GM18858 (cell line): ENCODE results near the gene SLC22A16.

ENCODE experiments used
- ATAC-seq: cut with Tn5 transposase; IDR thresholded peaks from one replicate; pipeline ENCODE4 v1.9.1; 2021; ENCODE audit not compliant: unreplicated experiment

The SLC22A16 gene

DNA sequence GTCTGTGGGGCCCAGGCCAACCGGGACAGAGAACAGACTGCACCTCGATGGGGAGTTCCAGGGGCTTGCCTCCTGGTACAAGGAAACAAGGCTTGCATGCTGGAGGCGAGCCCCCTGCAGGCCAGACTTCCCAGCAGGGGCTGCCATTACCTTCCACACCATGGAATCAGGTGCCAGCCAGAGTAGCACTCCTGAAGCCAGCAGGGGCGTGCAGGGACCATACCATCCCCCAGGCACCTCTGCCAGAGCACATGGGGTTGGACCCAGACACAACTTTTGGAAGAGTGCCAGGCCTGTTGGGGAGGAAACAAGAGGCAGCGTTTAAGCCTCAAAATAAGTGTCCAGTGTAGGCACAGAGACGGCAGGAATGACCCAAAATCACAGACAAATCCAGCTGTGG, 67.5 kb downstream of the SLC22A16 start:
- no peak for ATAC-seq

DNA sequence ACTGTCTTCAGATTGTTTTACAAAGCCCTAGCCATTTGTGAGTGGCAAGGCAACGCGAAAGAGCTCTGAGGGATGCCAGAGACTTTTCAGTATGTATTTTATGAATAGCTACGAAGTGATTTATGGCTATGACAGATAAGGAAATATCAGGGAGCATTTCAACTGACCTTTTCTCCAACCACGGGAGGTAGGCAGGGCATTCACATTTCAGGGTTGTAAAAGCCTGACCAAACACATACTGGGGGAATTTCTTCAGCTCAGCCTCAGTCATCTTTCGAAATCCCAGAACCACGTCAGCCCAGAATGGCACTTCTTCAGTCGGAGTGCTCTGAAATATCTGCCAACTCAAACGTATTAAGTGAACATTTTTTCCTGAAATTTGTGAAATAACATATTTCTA, 71.8 kb downstream of the SLC22A16 start:
- no peak for ATAC-seq

DNA sequence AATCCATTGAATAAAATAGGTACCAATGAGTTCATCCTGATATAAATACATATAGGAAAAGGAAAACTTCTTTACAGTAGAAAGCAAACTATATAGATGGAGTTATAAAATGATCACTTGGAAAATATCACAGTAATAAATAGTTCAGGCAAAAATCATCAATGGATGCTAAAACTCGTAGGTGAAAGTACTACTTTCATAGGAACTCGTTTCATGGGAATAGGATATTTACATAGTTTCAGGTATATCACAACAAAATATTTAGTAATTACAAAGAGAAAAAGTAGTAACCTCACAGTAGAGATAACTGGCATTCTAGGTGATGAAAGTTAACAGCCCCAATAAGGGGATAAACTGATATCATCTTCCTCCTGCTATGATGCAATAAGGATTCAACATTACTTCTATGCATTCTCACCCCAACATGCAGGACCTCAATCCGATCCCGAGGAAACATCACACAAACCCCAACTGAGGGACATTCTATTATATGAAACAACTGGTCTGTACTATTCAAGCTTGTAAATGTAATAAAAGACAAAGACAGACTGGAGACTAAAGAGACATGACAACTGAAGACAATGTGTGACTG, 74.7 kb downstream of the SLC22A16 start:
- no peak for ATAC-seq

DNA sequence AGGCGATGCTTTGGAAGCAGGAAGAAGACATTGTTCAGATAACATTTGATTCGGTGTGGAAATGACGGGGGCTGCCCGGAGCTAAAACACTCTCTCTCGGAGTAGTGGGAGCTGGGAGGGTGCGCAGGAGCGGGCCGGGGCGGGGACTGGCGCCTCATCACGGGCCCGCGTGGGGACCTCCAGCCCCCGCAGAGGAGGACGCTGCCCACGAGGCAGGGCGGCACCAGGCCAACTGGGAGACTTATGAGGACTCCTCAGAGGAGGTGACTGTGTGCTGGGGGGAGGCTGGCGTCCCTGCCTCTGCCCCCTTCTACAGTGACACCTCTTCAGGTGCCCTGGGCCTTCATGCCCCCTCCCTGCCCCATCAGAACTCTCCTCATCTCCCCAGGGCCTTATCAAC, 76.2 kb downstream of the SLC22A16 start:
- no peak for ATAC-seq

DNA sequence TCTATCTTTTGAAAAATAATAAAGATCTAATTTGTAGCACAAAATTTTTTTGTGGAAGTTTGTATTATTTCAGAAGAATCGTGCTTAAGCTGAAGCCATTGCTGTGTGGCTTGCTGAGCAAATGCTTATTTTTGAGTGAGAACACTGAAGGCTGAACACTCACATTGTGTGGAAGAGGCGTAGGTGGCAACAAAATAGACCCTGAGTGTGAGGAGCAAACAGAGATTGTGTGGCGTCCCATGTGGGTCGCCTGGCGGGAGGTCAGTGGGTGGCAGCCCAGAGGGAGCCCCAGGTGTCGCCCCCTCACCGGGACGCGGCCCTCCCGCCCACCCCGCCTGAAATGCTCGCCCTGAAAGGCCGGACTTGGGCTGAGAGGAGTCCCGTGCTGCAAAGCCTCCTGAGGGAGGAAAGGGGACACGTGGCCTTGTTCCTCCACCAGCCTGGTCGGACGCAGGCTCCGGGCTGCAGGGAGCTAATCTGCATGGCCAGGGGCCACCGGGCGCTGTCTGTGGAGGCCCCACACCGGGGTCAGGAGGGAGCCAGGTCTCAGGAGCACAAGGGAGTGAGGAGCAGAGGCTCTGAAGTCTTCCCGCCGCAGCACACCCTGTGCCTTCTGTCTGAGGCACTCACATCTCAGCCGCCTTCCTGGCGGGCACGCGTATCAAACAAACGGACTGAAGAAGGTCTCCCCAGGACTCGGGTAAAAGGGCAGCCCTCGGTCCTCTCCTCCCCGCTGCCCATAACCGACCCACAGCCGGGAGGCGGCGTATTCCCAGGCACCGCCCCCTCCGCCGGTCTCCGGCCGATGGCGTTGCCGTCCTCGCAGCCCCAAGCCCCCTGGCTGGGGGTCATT, 77.0 kb downstream of the SLC22A16 start:
- ATAC-seq, result no peak

- ATAC-seq, result no peak
These were observed 77.6 kb downstream of the SLC22A16 start for GRCh38 chr6:110398778-110399177.

DNA sequence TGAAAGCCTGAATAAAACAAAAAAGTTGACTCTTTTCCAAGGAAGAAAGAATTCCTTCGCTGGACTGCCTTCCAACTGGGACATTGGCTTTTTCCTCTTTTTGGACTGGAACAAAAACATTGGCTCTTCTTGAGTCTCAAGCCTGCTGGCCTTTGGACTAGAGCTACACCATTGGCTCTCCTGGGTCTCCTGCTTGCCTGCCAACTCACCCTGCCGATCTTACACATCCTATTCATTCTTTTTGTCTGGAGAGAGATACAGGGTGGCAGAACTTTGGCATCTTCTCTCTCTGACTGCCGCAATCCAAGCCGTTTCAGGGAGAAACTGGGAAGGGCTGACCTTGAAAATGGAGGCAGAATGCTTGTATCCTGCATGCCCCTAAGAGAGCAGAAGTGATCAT, 81.2 kb downstream of the SLC22A16 start:
- no peak for ATAC-seq

- no peak for ATAC-seq
These were observed 82.0 kb downstream of the SLC22A16 start for GRCh38 chr6:110394409-110394808.

DNA sequence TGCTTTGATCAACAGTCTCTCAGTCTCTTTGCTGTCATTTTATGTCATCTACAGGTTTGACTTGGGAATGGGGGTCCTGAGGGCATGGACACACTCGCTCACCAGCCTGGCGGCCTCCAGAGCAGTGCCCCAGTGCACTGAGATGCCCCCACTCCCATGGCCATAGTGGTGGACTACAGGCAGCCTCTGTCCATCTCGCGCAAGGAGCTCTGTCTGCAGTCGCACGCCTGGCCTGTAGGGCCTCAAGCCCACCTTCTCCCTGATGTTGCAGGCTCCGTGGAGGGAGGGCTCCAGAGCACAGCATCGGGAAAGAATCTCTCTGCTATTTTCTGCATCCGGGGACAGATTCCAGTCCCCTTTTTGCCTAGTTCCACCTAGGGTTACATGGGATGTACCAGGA, 83.7 kb downstream of the SLC22A16 start:
- ATAC-seq, result no peak

DNA sequence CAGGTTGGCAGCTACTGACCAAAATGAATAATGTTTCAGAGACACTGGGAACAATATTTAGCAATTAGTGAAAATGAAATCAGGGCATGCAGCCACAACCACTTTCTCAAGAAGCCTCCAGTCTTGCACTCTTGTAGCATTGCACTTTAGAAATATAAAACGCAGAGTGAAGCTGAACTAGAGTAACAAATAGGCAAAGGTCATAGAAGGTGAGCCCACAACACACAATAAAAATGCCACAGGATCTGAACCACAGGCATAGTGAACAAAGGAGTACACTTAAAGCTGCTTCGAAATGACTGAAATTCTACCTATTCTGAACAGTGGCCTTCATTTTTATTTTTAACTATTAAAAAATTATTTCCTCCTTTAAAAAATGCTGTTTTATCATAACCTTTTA, 86.0 kb downstream of the SLC22A16 start:
- no peak for ATAC-seq

DNA sequence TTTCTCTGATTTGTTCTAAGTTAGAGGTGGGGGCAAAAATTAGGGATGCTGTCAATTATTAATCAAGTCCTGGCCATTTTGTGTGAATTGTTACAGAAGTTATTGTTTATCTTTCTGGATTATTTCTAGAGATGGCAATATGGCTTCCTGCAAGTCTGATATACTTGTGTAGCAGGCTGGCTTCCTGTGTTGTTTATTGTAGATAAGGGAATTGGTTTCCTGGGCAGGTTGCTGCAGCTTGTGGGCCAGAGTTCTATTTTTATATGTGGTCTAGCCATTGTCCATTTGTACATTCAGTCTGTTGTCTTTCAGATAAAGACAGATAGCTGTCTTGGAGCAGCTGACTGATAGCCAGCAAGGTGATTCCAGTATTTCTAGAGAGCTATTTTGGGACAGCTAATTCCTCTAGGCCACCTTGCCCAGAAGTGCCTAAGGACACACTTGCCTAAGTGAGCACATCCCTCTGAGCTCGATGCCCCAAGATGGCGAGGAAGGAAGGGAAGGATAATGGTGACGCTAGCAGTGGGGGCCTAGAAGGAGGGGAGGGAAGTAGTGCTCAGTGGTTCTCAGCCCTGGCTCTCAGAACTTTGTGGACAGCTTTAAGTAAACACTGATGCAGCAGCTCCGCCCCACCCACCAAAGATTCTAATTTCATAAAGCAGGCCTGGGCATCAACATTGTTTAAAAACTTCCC, 86.6 kb downstream of the SLC22A16 start:
- no peak for ATAC-seq

DNA sequence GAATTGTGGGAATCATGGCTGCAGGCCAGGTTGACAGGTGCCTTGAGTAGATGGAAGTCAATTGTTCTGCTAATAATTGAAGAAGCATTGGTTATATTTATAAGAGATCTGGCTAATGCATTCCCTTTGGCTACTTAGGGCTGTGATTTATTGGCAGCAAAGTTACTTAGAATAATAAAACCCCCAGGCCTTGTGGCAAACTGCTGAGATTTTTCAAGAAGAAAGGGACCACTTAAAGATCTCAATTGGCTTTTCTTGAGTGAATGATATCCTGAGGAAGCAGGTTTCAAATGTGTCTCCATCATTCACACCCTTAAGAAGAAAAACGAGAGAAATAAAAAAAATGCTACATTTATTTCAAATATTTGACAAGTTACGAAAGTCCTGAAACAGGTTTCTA, 88.4 kb downstream of the SLC22A16 start:
- no peak for ATAC-seq

- no peak for ATAC-seq
These were observed 91.0 kb downstream of the SLC22A16 start for GRCh38 chr6:110385458-110385863.

DNA sequence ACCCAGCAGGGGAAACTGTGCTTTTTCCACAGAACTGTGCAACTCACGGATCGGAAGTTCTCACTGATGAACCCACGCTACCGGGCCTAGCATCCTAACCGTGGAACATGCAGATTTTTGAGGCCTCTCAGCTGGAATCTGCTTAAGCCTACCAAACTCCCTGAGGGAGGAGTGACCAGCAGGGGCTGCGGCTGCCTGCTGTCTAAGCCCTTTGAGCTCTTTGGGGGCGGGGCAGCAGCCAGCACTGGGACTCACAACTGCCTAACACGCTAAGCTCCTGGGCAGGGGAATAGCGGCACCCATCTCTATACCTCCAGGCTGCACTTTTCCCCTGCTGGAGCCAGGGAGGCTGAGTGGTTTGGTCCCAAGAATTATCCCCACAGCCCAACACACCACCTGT, 97.9 kb downstream of the SLC22A16 start:
- ATAC-seq, result no peak
